Tibial nerve (tissue), 4 donors: ENCODE measurements around the gene TMEM44. TPM values are rescaled to one million over a fixed set of nuclear protein-coding genes. Genes with fewer than 3 reads are reported as not detected.

Experiments
- DNase-seq, 2 donors: peaks; one replicate each; pipeline ENCODE4 v3.0.0-alpha.2; 2019; ENCODE audit warnings: low spot score in 2 of 2
- H3K27ac ChIP-seq, 4 donors: fragments of 200-600 bp; sonication (generic) in 3 of 4; one replicate each; pipeline ENCODE4 v1.5.1; 2017 to 2019; ENCODE audit warnings: mild to moderate bottlenecking in 1 of 4
- H3K27me3 ChIP-seq, 2 donors: fragments of 200-600 bp; sonication (generic) in 1 of 2; one replicate each; pipeline versions ENCODE4 v1.5.1 to v1.6.0; 2017 to 2019
- H3K36me3 ChIP-seq, 3 donors: fragments of 200-600 bp; sonication (generic); one replicate each; pipeline ENCODE4 v1.5.1; 2018 to 2019
- H3K4me1 ChIP-seq, 4 donors: fragments of 200-600 bp; sonication (generic) in 3 of 4; one replicate each; pipeline ENCODE4 v1.5.1; 2017 to 2019
- H3K4me3 ChIP-seq, 4 donors: fragments of 200-600 bp; sonication (generic) in 3 of 4; one replicate each; pipeline ENCODE4 v1.5.1; 2017 to 2019; ENCODE audit warnings: mild to moderate bottlenecking in 1 of 4, moderate library complexity in 1 of 4
- H3K9me3 ChIP-seq, 4 donors: fragments of 200-600 bp; sonication (generic) in 3 of 4; one replicate each; pipeline ENCODE4 v1.5.1; 2017 to 2019
- CTCF ChIP-seq, 5 experiments: fragments of 200-600 bp in 3 of 5; fragments of 450-650 bp in 2 of 5; sonication (generic) in 3 of 5; IDR thresholded peaks; one replicate each; pipeline ENCODE4 v1.5.1; 2016 to 2019; ENCODE audit warnings: antibody characterized with exemption in 5 of 5, mild to moderate bottlenecking in 3 of 5, moderate library complexity in 2 of 5
- EP300 ChIP-seq, 2 donors: sonication (generic); formaldehyde crosslinking; IDR thresholded peaks; one replicate each; pipeline ENCODE4 v1.6.1; 2017; ENCODE audit warnings: antibody characterized with exemption in 2 of 2, mild to moderate bottlenecking in 1 of 2
- POLR2A ChIP-seq, 2 donors: fragments of 450-650 bp; IDR thresholded peaks; one replicate each; pipeline ENCODE4 v1.6.1; 2017; ENCODE audit warnings: antibody characterized with exemption in 2 of 2, mild to moderate bottlenecking in 2 of 2, moderate library complexity in 2 of 2
- WGBS, 2 donors: methylation state at CpG; one replicate each; pipeline ENCODE4 v1.1.5; 2018; 5-methylcytosine and 5-hydroxymethylcytosine counted together
- total RNA-seq, 4 donors: library from RNA; depleted of rRNA; stranded (reverse); fragments of >200 nt; gene quantifications; one replicate each; pipeline ENCODE4 v1.1.0, GENCODE V29; 2016

Gene TMEM44
- 10 to 100 TPM; 14.9 to 17.4 (median 16.5) TPM for total RNA-seq

- Histone ChIP-seq H3K4me1 (peaks cover 0 to 9% (median 2%) of the 10 kb centered on the region in 4 donors), H3K36me3 (peaks cover 0 to 18% (median 0%) of the 10 kb centered on the region in 3 donors), H3K9me3 (no peaks in the 10 kb centered on the region), H3K27me3 (no peaks in the 10 kb centered on the region), H3K27ac (peak within 1 kb of the TSS; percentile 5 to 80 (median 48)), H3K4me3 (peak within 1 kb of the TSS; percentile 37 to 73 (median 58))
- 0 to 3% methylated on average over 18 to 23 of the region's 66 CpGs for WGBS, 2 donors
- TF ChIP-seq CTCF (IDR thresholded peaks at IDR 0.05) (peak; percentile 57 to 87 (median 69)), EP300 (IDR thresholded peaks at IDR 0.05) (peak in 1 of 2 donors; percentile 52), POLR2A (IDR thresholded peaks at IDR 0.05) (peak in 1 of 2 donors; percentile 10)
- peak in 1 of 2 donors; percentile 26 for DNase-seq
Measured at GRCh38 chr3:194633349-194634004, at the start of gene TMEM44. Gene TMEM44 (minus strand): TSS chr3:194633419. CDS start chr3:194633215, 204 bp downstream.

- Histone ChIP-seq H3K4me1 (peaks cover 0 to 38% (median 11%) of the 10 kb centered on the region in 4 donors), H3K27me3 (peaks cover 0 to 17% of the 10 kb centered on the region in 2 donors), H3K36me3 (no peaks in the 10 kb centered on the region), H3K27ac (peak overlapping the region in 2 of 4 donors; percentile 15 to 23), H3K9me3 (no peaks in the 10 kb centered on the region), H3K4me3 (no peak overlapping the region)
- 50 to 58% methylated on average over 11 to 12 of the region's 14 CpGs for WGBS, 2 donors
- DNase-seq, result peak; percentile 54 to 72
- TF ChIP-seq CTCF (IDR thresholded peaks at IDR 0.05) (peak; percentile 76 to 95 (median 82)), EP300 (IDR thresholded peaks at IDR 0.05) (no peak)
Measured at GRCh38 chr3:194682694-194683310, 49.6 kb upstream of the TMEM44 start.

GRCh38 chr3:194682189-194682693 lies 49.0 kb upstream of the TMEM44 start:
- peaks cover 0 to 12% of the 10 kb centered on the region in 2 donors for H3K27me3 ChIP-seq
- TF ChIP-seq CTCF (IDR thresholded peaks at IDR 0.05), result no peak
- no peak for TF ChIP-seq POLR2A (IDR thresholded peaks at IDR 0.05)
- TF ChIP-seq EP300 (IDR thresholded peaks at IDR 0.05), result no peak
- no peaks in the 10 kb centered on the region for H3K9me3 ChIP-seq
- H3K4me1 ChIP-seq, result peaks cover 0 to 33% (median 6%) of the 10 kb centered on the region in 4 donors
- H3K27ac ChIP-seq, result no peak overlapping the region
- H3K4me3 ChIP-seq, result no peak overlapping the region
- DNase-seq, result no peak
- H3K36me3 ChIP-seq, result no peaks in the 10 kb centered on the region
- 20 to 25% methylated on average over 4 of the region's 4 CpGs for WGBS, 2 donors

- H3K9me3 ChIP-seq, result no peaks in the 10 kb centered on the region
- no peak for DNase-seq
- 73 to 78% methylated on average over 11 of the region's 11 CpGs for WGBS, 2 donors
- H3K27me3 ChIP-seq, result peaks cover 0 to 8% of the 10 kb centered on the region in 2 donors
- H3K4me3 ChIP-seq, result no peak overlapping the region
- H3K36me3 ChIP-seq, result no peaks in the 10 kb centered on the region
- H3K4me1 ChIP-seq, result peaks cover 0 to 23% (median 3%) of the 10 kb centered on the region in 4 donors
- TF ChIP-seq POLR2A (IDR thresholded peaks at IDR 0.05), result no peak
- TF ChIP-seq EP300 (IDR thresholded peaks at IDR 0.05), result no peak
- TF ChIP-seq CTCF (IDR thresholded peaks at IDR 0.05), result no peak
- H3K27ac ChIP-seq, result no peak overlapping the region
Measured at GRCh38 chr3:194680888-194681615, 47.8 kb upstream of the TMEM44 start.
